CD4-positive, alpha-beta T cell (primary cell): Measurements from ENCODE around the gene RNF220. TPM values are rescaled to one million over a fixed set of nuclear protein-coding genes. Genes with fewer than 3 reads are reported as not detected.

Experiments used
- ATAC-seq: fragments of 200-7000 bp; cut with Tn5 transposase; one replicate; pipeline ENCODE4 v1.10.0; 2022; ENCODE audit warnings: mild to moderate bottlenecking; ENCODE audit not compliant: poor library complexity
- CTCF ChIA-PET: fragments of 350-600 bp; sonication (Branson Sonifier 250); formaldehyde crosslinking; loops from one replicate; lab custom pipeline; 2021; ENCODE audit warnings: antibody characterized with exemption, inconsistent platforms; lab: Charles Lee
- POLR2A ChIA-PET: fragments of 350-600 bp; sonication (Branson Sonifier 250); formaldehyde crosslinking; loops from one replicate; lab custom pipeline; 2021; ENCODE audit warnings: antibody characterized with exemption, inconsistent platforms; lab: Charles Lee
- DNase-seq, 14 experiments: peaks; one replicate each; pipeline ENCODE4 v3.0.0-alpha.2; 2013 to 2020; ENCODE audit warnings: mixed read lengths in 2 of 14
- H3K27ac ChIP-seq, 2 donors: one replicate each; pipeline versions ENCODE4 v1.5.1 to v1.7.0; 2013; ENCODE audit warnings: low read length in 2 of 2, low read depth in 1 of 2, mild to moderate bottlenecking in 1 of 2
- H3K27me3 ChIP-seq, 2 experiments: 1 replicate in 1 of 2; 2 replicates in 1 of 2; pipeline versions ENCODE4 v1.6.1 to v1.7.0; 2013; ENCODE audit warnings: low read length in 2 of 2, control low read depth in 1 of 2, mild to moderate bottlenecking in 1 of 2, moderate library complexity in 1 of 2; ENCODE audit not compliant: insufficient read depth in 2 of 2, control insufficient read depth in 1 of 2
- H3K36me3 ChIP-seq: one replicate; pipeline ENCODE4 v1.6.1; 2013; ENCODE audit warnings: low read length, control low read depth; ENCODE audit not compliant: insufficient read depth
- H3K4me1 ChIP-seq: one replicate; pipeline ENCODE4 v1.6.1; 2013; ENCODE audit warnings: low read length, control low read depth; ENCODE audit not compliant: insufficient read depth
- H3K4me3 ChIP-seq: one replicate; pipeline ENCODE4 v1.5.1; 2013; ENCODE audit warnings: mild to moderate bottlenecking, low read length, moderate library complexity
- H3K9me3 ChIP-seq, 2 experiments: 1 replicate in 1 of 2; 2 replicates in 1 of 2; pipeline versions ENCODE4 v1.6.1 to v1.7.0; 2013; ENCODE audit warnings: low read length in 2 of 2, mild to moderate bottlenecking in 2 of 2, control low read depth in 1 of 2, moderate library complexity in 1 of 2; ENCODE audit not compliant: control insufficient read depth in 1 of 2, insufficient read depth in 1 of 2
- H3K27ac Mint-ChIP-seq: one replicate; pipeline ENCODE4 v1.8.0; 2020; ENCODE audit warnings: mixed read lengths
- H3K27me3 Mint-ChIP-seq: one replicate; pipeline ENCODE4 v1.8.0; 2021; ENCODE audit warnings: mixed read lengths
- H3K36me3 Mint-ChIP-seq: one replicate; pipeline ENCODE4 v1.8.0; 2021; ENCODE audit warnings: low read depth, mixed read lengths
- H3K4me1 Mint-ChIP-seq: one replicate; pipeline ENCODE4 v1.8.0; 2021; ENCODE audit warnings: low read depth, mixed read lengths
- H3K4me3 Mint-ChIP-seq: one replicate; pipeline ENCODE4 v1.8.0; 2020; ENCODE audit warnings: mild to moderate bottlenecking, mixed read lengths
- H3K9me3 Mint-ChIP-seq: one replicate; pipeline ENCODE4 v1.8.0; 2020; ENCODE audit warnings: mixed read lengths
- CTCF ChIP-seq: fragments of 200-600 bp; IDR thresholded peaks from one replicate; pipeline ENCODE4 v1.8.0; 2022; ENCODE audit warnings: antibody characterized with exemption, mild to moderate bottlenecking
- intact Hi-C, 2 experiments: fragments of 100-400 bp; cut with DNase I in 1 of 2; cut with micrococcal nuclease in 1 of 2; formaldehyde crosslinking; loops; one replicate each; pipeline versions ENCODE4 v1.15.1 to v1.9.0; 2023 to 2025; cut with DNase I, micrococcal nuclease
- microRNA-seq: library from miRNA; unstranded; fragments of <30 nt; microRNA quantifications from one replicate; pipeline ENCODE4 v1.2.0, GENCODE V29; 2021; ENCODE audit warnings: borderline microRNAs expressed, borderline replicate concordance
- total RNA-seq, 174 experiments: library from RNA in 2 of 174; stranded (reverse) in 2 of 174; gene quantifications; one replicate each; pipeline ENCODE4 v1.2.3 and lab custom pipeline; 2021 to 2026

Gene RNF220
- total RNA-seq, 2 experiments from 2014 or later: 76.0 to 77.9 TPM

- Histone ChIP-seq H3K36me3 (no peaks in the 10 kb centered on the region), H3K9me3 (no peaks in the 10 kb centered on the region), H3K4me1 (peaks cover 16% of the 10 kb centered on the region), H3K27me3 (no peaks in the 10 kb centered on the region), H3K4me3 (no peak overlapping the region), H3K27ac (no peak overlapping the region)
- intact Hi-C loops: loop anchor here in 1 of 2 experiments (10.0 kb wide), 1 partner anchor 534 kb away; no protein-coding TSS in a partner anchor
- ChIA-PET POLR2A (interaction anchor here (1.0 kb wide), 1 partner anchor 21 kb away, joined by 5 read pairs; no protein-coding TSS in a partner anchor), CTCF (no interaction called here)
- no peak overlapping the region for H3K27ac Mint-ChIP-seq
- ATAC-seq: no peak
- no peak for DNase-seq
- H3K27me3 Mint-ChIP-seq: no peaks in the 10 kb centered on the region
- no peaks in the 10 kb centered on the region for H3K9me3 Mint-ChIP-seq
- no peaks in the 10 kb centered on the region for H3K36me3 Mint-ChIP-seq
- no peak for TF ChIP-seq CTCF
- no peak overlapping the region for H3K4me3 Mint-ChIP-seq
- H3K4me1 Mint-ChIP-seq: peaks cover 14% of the 10 kb centered on the region
Measured at GRCh38 chr1:44700573-44700972, 295.5 kb downstream of the RNF220 start.

- POLR2A ChIA-PET: no interaction called here
- Mint-ChIP-seq H3K27ac (no peak overlapping the region), H3K27me3 (no peaks in the 10 kb centered on the region), H3K4me1 (peaks cover 14% of the 10 kb centered on the region), H3K4me3 (no peak overlapping the region), H3K36me3 (no peaks in the 10 kb centered on the region), H3K9me3 (no peaks in the 10 kb centered on the region)
- Histone ChIP-seq H3K36me3 (no peaks in the 10 kb centered on the region), H3K9me3 (no peaks in the 10 kb centered on the region), H3K4me1 (peaks cover 12% of the 10 kb centered on the region), H3K27ac (no peak overlapping the region), H3K4me3 (no peak overlapping the region), H3K27me3 (no peaks in the 10 kb centered on the region)
- DNase-seq (no peak), ATAC-seq (no peak)
- TF ChIP-seq CTCF: no peak
- intact Hi-C loops: loop anchor here in 1 of 2 experiments (10.0 kb wide), 1 partner anchor 534 kb away; no protein-coding TSS in a partner anchor
- CTCF ChIA-PET: no interaction called here
Measured at GRCh38 chr1:44701141-44701573, 296.1 kb downstream of the RNF220 start.

Small RNA genes within 50 kb of the gene (microRNA-seq; reads per million reads assigned to microRNA genes)
- not detected for gene MIR5584

Other genes with a start within 250 kb of the RNF220 start
- 10 to 100 TPM; 53.4 to 56.9 TPM for gene DMAP1, start 191.8 kb upstream of the RNF220 start, total RNA-seq
- gene ERI3, start 50.0 kb upstream of the RNF220 start, total RNA-seq: 10 to 100 TPM; 19.7 to 20.7 TPM